ENCODE results near the gene KCNG3.
"Not testable (repeated sequence)": the region's sequence is repeated elsewhere in the genome, so short reads cannot be mapped to it uniquely, and the experiment has no call there.

The KCNG3 gene

DNA sequence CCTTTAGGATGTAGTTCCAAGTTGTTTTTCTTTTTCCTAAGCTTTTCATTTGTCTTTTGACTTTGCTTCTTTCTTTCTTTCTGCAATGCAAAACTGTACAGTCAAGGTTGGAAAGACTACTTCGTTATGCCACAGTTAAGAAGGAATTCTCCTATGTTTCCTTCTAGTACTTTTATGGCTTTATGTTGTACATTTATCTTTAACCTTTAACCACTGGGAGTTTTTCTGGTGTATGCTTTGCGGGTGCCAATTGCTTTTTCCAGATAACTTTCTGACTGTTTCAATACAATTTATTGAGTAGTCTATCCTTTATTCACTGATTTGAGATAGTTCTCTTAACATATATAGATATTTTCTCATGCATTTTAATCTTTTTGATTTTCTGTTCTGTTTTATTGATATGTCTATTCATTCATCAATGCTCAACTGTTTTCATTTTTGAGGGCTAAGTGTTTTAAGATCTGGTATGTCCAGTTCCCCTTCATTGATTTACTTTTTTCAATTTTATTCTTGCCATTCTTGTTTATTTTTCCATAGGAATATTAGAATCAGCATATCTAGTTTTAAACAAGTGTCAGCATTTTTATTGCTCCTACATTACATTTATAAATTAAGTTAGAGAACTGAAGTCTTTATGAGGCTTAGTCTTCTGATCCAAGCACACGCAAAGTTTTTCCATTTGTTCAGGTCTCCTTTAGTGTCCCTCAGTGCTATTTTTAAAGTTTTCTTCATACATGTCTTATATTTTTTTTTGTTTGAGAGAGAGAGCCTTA lies 82.9 kb downstream of the KCNG3 start:
- Mint-ChIP-seq H3K4me1 (no peaks in the 10 kb centered on the region), H3K27me3 (peaks cover 12% of the 10 kb centered on the region), H3K36me3 (ENCODE audit: insufficient read depth) (no peaks in the 10 kb centered on the region), H3K27ac (ENCODE audit: low read depth) (no peak overlapping the region), H3K9me3 (peaks cover 13% of the 10 kb centered on the region), H3K4me3 (no peak overlapping the region)
- ATAC-seq (replicated peaks; ENCODE audit: extremely low read depth, poor library complexity, severe bottlenecking) (no peak), DNase-seq (ENCODE audit: low spot score in 2 of 2) (no peak)

DNA sequence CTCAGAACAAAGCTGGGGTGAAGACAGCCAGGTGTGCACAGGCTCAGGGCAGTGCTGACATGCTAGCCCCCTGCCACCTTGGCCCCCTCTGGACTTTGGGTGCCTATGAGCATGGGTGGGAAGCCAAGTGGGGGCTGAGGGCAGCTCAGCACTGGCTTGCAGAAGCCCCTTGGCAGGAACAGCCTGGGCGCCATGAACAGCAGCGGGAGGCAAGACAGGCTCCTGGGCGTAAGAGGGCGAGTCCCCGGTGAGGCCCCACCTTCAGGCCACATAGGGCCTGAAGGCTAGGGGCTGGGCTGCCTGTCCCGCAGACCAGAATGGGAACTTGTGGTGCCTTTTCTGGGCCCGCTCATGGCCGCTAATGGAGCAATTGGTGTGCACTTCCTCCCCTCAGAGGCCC lies 85.8 kb downstream of the KCNG3 start:
- ATAC-seq (replicated peaks; ENCODE audit: extremely low read depth, poor library complexity, severe bottlenecking) (no peak), DNase-seq (ENCODE audit: low spot score in 2 of 2) (no peak)
- Mint-ChIP-seq H3K4me1 (no peaks in the 10 kb centered on the region), H3K27ac (ENCODE audit: low read depth) (no peak overlapping the region), H3K4me3 (no peak overlapping the region), H3K27me3 (peaks cover 12% of the 10 kb centered on the region), H3K36me3 (ENCODE audit: insufficient read depth) (no peaks in the 10 kb centered on the region), H3K9me3 (no peaks in the 10 kb centered on the region)

DNA sequence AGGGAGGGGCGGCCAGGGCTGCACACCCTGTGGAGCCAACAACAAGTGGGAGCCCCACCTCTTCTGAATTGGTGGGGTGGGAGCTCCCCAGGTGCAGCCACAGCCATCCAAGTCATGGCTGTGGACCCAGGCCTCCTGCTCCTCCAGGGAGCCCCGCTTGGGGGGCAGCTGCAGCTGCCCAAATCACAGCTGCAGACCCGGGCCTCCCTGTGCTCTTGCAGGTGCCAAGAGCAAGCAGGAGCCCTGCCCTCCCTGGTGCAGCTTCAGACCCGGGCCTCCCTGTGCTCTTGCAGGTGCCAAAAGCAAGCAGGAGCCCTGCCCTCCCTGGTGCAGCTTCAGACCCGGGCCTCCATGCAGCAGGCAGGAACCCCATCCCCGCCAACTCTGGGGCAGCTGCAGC lies 86.3 kb downstream of the KCNG3 start:
- no peaks in the 10 kb centered on the region for H3K9me3 Mint-ChIP-seq
- no peak overlapping the region for H3K4me3 Mint-ChIP-seq
- no peak for DNase-seq (ENCODE audit: low spot score in 2 of 2)
- H3K4me1 Mint-ChIP-seq, result no peaks in the 10 kb centered on the region
- peaks cover 12% of the 10 kb centered on the region for H3K27me3 Mint-ChIP-seq
- H3K27ac Mint-ChIP-seq (ENCODE audit: low read depth), result no peak overlapping the region
- ATAC-seq (replicated peaks; ENCODE audit: extremely low read depth, poor library complexity, severe bottlenecking), result no peak
- H3K36me3 Mint-ChIP-seq (ENCODE audit: insufficient read depth), result no peaks in the 10 kb centered on the region

DNA sequence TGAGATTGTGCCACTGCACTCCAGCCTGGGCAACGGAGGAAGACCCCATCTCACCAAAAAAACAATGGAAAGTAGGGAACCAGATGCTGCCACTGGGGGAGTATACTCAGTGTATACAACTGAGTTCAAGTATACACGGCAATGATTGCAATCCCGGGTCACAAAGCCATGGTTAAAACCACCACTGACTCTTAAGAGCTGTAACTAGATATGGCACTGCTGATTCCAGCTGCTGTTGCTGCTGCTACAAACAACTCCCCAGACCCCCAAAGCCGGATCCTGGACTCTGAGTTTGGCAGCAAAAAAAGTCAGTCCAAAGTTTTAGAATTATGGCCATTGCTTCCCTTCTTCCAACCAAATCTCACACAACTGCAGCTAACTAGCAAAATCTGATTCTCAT lies 89.1 kb downstream of the KCNG3 start:
- no peaks in the 10 kb centered on the region for H3K36me3 Mint-ChIP-seq (ENCODE audit: insufficient read depth)
- no peaks in the 10 kb centered on the region for H3K4me1 Mint-ChIP-seq
- H3K9me3 Mint-ChIP-seq, result no peaks in the 10 kb centered on the region
- H3K4me3 Mint-ChIP-seq, result no peak overlapping the region
- DNase-seq (ENCODE audit: low spot score in 2 of 2) (no peak), ATAC-seq (replicated peaks; ENCODE audit: extremely low read depth, poor library complexity, severe bottlenecking) (no peak)
- H3K27me3 Mint-ChIP-seq, result peaks cover 18% of the 10 kb centered on the region
- no peak overlapping the region for H3K27ac Mint-ChIP-seq (ENCODE audit: low read depth)

DNA sequence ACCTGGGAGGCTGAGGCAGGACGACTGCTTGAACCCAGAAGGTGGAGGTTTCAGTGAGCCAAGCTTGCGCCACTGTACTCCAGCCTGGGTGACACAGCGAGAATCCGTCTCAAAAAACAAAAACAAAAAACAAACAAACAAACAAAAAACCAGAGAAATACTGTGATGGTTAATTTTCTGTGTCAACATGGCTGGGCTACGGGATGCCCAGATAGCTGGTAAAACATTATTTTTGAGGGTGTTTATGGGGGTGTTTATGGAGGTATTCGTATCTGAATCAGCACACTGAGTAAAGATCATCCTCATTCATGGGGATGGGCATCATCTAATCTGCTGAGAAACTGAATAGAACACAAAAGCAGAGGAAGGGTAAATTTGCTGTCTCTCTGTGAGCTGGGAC lies 92.0 kb downstream of the KCNG3 start:
- no peaks in the 10 kb centered on the region for H3K36me3 Mint-ChIP-seq (ENCODE audit: insufficient read depth)
- H3K9me3 Mint-ChIP-seq, result no peaks in the 10 kb centered on the region
- H3K4me1 Mint-ChIP-seq, result no peaks in the 10 kb centered on the region
- no peak overlapping the region for H3K4me3 Mint-ChIP-seq
- H3K27ac Mint-ChIP-seq (ENCODE audit: low read depth), result no peak overlapping the region
- ATAC-seq (replicated peaks; ENCODE audit: extremely low read depth, poor library complexity, severe bottlenecking) (no peak), DNase-seq (ENCODE audit: low spot score in 2 of 2) (no peak)
- H3K27me3 Mint-ChIP-seq, result peaks cover 23% of the 10 kb centered on the region

DNA sequence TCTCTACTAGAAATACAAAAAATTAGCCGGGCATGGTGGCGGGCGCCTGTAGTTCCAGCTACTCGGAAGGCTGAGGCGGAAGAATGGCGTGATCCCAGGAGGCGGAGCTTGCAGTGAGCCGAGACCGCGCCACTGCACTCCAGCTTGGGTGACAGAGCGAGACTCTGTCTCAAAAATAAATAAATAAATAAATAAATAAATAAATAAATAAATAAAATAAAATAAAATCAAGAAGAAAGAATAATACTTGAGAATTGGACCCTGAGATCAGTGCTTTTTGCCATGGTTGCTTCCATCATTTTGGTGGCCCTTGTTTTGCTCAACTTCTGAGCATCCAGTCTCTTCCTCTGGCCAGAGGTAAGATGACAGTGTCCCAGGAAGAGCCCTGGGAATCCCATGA lies 95.7 kb downstream of the KCNG3 start:
- not testable (repeated sequence) for H3K36me3 Mint-ChIP-seq (ENCODE audit: insufficient read depth); H3K9me3 Mint-ChIP-seq; H3K27ac Mint-ChIP-seq (ENCODE audit: low read depth); H3K4me3 Mint-ChIP-seq; H3K4me1 Mint-ChIP-seq; ATAC-seq (replicated peaks; ENCODE audit: extremely low read depth, poor library complexity, severe bottlenecking); DNase-seq (ENCODE audit: low spot score in 2 of 2)
- peaks cover 23% of the 10 kb centered on the region for H3K27me3 Mint-ChIP-seq

DNA sequence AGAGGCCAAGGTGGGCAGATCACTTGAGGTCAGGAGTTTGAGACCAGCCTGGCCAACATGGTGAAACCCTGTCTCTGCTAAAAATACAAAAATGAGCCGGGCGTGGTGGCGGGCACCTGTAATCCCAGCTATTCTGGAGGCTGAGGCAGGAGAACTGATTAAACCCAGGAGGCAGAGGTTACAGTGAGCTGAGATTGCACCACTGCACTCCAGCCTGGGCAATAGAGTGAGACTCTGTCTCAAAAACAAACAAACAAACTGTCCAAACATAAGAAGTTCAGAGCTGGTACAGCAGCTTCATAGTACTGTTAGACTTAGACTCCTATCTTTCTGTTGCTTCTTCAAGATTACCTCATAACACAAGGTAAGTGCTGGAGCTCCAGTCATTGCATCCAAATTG lies 100.5 kb downstream of the KCNG3 start:
- not testable (repeated sequence) for H3K4me1 Mint-ChIP-seq; ATAC-seq (replicated peaks; ENCODE audit: extremely low read depth, poor library complexity, severe bottlenecking); H3K27me3 Mint-ChIP-seq; H3K27ac Mint-ChIP-seq (ENCODE audit: low read depth); H3K36me3 Mint-ChIP-seq (ENCODE audit: insufficient read depth); DNase-seq (ENCODE audit: low spot score in 2 of 2); H3K9me3 Mint-ChIP-seq; H3K4me3 Mint-ChIP-seq

DNA sequence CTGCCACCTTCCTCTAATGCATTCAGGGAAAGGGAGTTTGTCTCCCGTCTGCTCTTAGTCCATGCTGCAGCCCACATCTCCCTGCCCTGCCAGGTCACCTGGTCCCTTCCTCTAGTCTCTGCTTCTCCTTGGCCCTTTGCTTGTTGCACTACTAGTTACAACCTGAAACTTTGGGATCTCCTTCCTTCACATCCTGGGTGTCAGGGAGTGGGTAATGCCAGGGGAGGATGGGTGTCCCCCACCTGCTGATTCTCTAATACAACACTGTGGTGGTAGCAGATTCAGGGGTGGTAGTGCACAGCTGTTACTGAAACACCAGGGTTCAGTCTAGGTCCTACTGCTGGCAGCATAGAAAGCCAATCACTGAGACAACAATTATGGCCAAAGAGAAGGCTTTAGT lies 101.6 kb downstream of the KCNG3 start:
- H3K4me3 Mint-ChIP-seq, result no peak overlapping the region
- no peaks in the 10 kb centered on the region for H3K27me3 Mint-ChIP-seq
- no peak for ATAC-seq (replicated peaks; ENCODE audit: extremely low read depth, poor library complexity, severe bottlenecking)
- H3K27ac Mint-ChIP-seq (ENCODE audit: low read depth), result no peak overlapping the region
- H3K36me3 Mint-ChIP-seq (ENCODE audit: insufficient read depth), result no peaks in the 10 kb centered on the region
- H3K9me3 Mint-ChIP-seq, result no peaks in the 10 kb centered on the region
- no peaks in the 10 kb centered on the region for H3K4me1 Mint-ChIP-seq
- no peak for DNase-seq (ENCODE audit: low spot score in 2 of 2)
